Keratinocyte (primary cell): ENCODE measurements around the gene TMEM125.

ENCODE experiments used
- CTCF ChIP-seq, 3 experiments: IDR thresholded peaks in 1 of 3; conservative IDR thresholded peaks in 1 of 3; optimal IDR thresholded peaks in 1 of 3; 2 replicates in 2 of 3; 3 replicates in 1 of 3; pipeline versions ENCODE3 to v1.5.1; 2011; ENCODE audit warnings: low read length in 3 of 3, mild to moderate bottlenecking in 3 of 3, moderate library complexity in 2 of 3, control low read depth in 1 of 3, inconsistent platforms in 1 of 3; ENCODE audit not compliant: insufficient read depth in 2 of 3; ENCODE audit errors: extremely low read depth in 1 of 3
- EZH2 ChIP-seq: IDR thresholded peaks from one replicate; pipeline ENCODE4 v1.6.1; 2012; ENCODE audit warnings: inconsistent platforms, mild to moderate bottlenecking, low read length, moderate library complexity

GRCh38 chr1:43243299-43243698 is 26.5 kb upstream of the TMEM125 start:
- TF ChIP-seq CTCF (optimal IDR thresholded peaks at IDR 0.05 in 1 of 3, IDR thresholded peaks at IDR 0.05 in 1 of 3, conservative IDR thresholded peaks at IDR 0.05 in 1 of 3; ENCODE audit: extremely low read depth in 1 of 3, insufficient read depth in 2 of 3, low read length in 3 of 3) (no peak), EZH2 (no peak)
